ENCODE results near the gene PPFIBP1. TPM values are rescaled to one million over a fixed set of nuclear protein-coding genes. Genes with fewer than 3 reads are reported as not detected.

PPFIBP1 gene
- total RNA-seq, 1 donor from 2014 or later, result 84.1 TPM

DNA sequence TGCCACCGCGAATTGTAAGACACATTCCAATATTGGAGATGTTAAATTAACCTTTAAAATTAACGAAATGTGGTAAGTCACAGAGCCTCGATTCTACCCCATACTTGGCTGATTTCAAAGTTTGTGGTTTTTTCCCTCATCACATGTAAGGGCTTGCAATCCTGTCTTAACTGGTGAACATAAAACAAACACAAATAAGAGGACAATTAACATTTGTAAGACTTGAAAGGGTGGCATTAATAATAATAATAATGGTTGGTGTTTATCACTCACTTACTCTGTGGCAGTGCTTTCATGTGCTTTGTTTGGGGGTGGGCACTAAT lies 26.6 kb downstream of the PPFIBP1 start:
- Mint-ChIP-seq H3K4me1 (ENCODE audit: unreplicated experiment) (peaks cover 57% of the 10 kb centered on the region), H3K4me3 (ENCODE audit: unreplicated experiment) (no peak overlapping the region), H3K27ac (ENCODE audit: unreplicated experiment) (peak overlapping the region; percentile 83), H3K9me3 (ENCODE audit: unreplicated experiment) (no peaks in the 10 kb centered on the region), H3K27me3 (ENCODE audit: unreplicated experiment) (no peaks in the 10 kb centered on the region), H3K36me3 (ENCODE audit: unreplicated experiment) (peaks cover 3% of the 10 kb centered on the region)
- TF ChIP-seq CTCF (IDR thresholded peaks at IDR 0.05), result no peak
- DNase-seq (ENCODE audit: extremely low spot score, unreplicated experiment), result no peak

- H3K9me3 Mint-ChIP-seq (ENCODE audit: unreplicated experiment), result no peaks in the 10 kb centered on the region
- no peaks in the 10 kb centered on the region for H3K27me3 Mint-ChIP-seq (ENCODE audit: unreplicated experiment)
- DNase-seq (ENCODE audit: extremely low spot score, unreplicated experiment), result no peak
- no peak overlapping the region for H3K27ac Mint-ChIP-seq (ENCODE audit: unreplicated experiment)
- peaks cover 3% of the 10 kb centered on the region for H3K36me3 Mint-ChIP-seq (ENCODE audit: unreplicated experiment)
- peaks cover 64% of the 10 kb centered on the region for H3K4me1 Mint-ChIP-seq (ENCODE audit: unreplicated experiment)
- no peak overlapping the region for H3K4me3 Mint-ChIP-seq (ENCODE audit: unreplicated experiment)
- no peak for TF ChIP-seq CTCF (IDR thresholded peaks at IDR 0.05)
These were observed 27.3 kb downstream of the PPFIBP1 start for GRCh38 chr12:27551172-27551840.

DNA sequence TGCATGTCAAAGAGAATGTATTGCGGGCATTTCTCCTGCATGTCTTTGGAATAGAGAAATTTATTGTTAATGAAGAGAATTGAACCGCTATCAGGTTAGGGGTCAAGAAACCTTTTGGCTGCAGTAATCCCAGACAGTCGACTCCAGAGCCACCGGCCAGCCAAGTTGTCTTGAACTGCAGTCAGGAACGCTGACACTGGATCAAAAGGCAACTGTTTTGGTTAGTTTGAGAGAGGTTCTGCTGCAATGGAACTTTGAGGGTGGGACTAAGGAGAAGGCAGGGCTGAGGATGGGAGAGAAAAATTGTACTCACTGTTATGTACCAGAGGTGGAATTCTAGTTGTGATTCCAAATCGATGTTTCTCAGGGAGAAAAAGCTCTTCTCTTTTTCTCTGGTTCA lies 28.2 kb downstream of the PPFIBP1 start:
- peaks cover 3% of the 10 kb centered on the region for H3K36me3 Mint-ChIP-seq (ENCODE audit: unreplicated experiment)
- H3K27ac Mint-ChIP-seq (ENCODE audit: unreplicated experiment), result no peak overlapping the region
- H3K4me3 Mint-ChIP-seq (ENCODE audit: unreplicated experiment), result no peak overlapping the region
- TF ChIP-seq CTCF (IDR thresholded peaks at IDR 0.05), result no peak
- no peaks in the 10 kb centered on the region for H3K9me3 Mint-ChIP-seq (ENCODE audit: unreplicated experiment)
- H3K4me1 Mint-ChIP-seq (ENCODE audit: unreplicated experiment), result peaks cover 73% of the 10 kb centered on the region
- H3K27me3 Mint-ChIP-seq (ENCODE audit: unreplicated experiment), result no peaks in the 10 kb centered on the region
- no peak for DNase-seq (ENCODE audit: extremely low spot score, unreplicated experiment)

DNA sequence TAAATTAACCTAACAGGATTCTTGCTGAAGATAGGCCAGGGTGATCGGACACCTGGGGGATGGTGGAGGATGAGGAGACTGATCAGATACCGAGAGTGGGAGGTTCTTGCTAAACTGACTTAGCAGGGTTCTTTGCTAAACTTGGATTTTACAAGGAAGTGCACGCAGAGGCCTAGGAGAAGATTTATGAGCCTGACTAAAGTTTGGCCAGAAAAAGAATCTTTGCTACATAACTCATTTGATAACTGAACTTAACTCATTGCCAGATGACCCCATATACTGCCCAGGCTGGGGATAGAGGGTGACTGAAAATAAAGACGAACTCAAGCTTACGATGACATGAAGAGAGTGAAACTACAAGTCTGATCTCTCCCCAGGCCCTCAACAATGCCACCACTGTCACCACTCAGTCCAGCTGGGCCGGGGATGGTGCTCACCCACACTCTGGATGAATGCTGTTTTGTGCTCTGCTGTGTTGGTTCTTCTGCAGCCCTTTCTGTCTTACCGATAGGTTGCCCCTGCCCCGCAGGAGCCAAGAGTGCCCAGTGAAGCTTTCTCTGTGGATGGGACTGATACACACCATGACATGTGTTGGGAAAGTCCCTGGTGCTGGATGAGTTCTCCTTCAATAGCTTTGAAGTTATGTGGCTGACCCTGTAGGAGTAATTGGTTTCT lies 29.0 kb downstream of the PPFIBP1 start:
- no peaks in the 10 kb centered on the region for H3K27me3 Mint-ChIP-seq (ENCODE audit: unreplicated experiment)
- no peaks in the 10 kb centered on the region for H3K9me3 Mint-ChIP-seq (ENCODE audit: unreplicated experiment)
- no peak overlapping the region for H3K4me3 Mint-ChIP-seq (ENCODE audit: unreplicated experiment)
- TF ChIP-seq CTCF (IDR thresholded peaks at IDR 0.05), result no peak
- DNase-seq (ENCODE audit: extremely low spot score, unreplicated experiment), result no peak
- peaks cover 3% of the 10 kb centered on the region for H3K36me3 Mint-ChIP-seq (ENCODE audit: unreplicated experiment)
- H3K27ac Mint-ChIP-seq (ENCODE audit: unreplicated experiment), result no peak overlapping the region
- peaks cover 80% of the 10 kb centered on the region for H3K4me1 Mint-ChIP-seq (ENCODE audit: unreplicated experiment)

GRCh38 chr12:27553941-27554340 lies 29.9 kb downstream of the PPFIBP1 start:
- Mint-ChIP-seq H3K4me3 (ENCODE audit: unreplicated experiment) (no peak overlapping the region), H3K36me3 (ENCODE audit: unreplicated experiment) (peaks cover 3% of the 10 kb centered on the region), H3K4me1 (ENCODE audit: unreplicated experiment) (peaks cover 76% of the 10 kb centered on the region), H3K27me3 (ENCODE audit: unreplicated experiment) (no peaks in the 10 kb centered on the region), H3K27ac (ENCODE audit: unreplicated experiment) (peak overlapping the region; percentile 92), H3K9me3 (ENCODE audit: unreplicated experiment) (no peaks in the 10 kb centered on the region)
- TF ChIP-seq CTCF (IDR thresholded peaks at IDR 0.05), result no peak
- no peak for DNase-seq (ENCODE audit: extremely low spot score, unreplicated experiment)
